ENCODE results near the gene IL26. TPM values are rescaled to one million over a fixed set of nuclear protein-coding genes. Genes with fewer than 3 reads are reported as not detected.

The IL26 gene
- total RNA-seq, 1 experiment from 2014 or later = not detected

DNA sequence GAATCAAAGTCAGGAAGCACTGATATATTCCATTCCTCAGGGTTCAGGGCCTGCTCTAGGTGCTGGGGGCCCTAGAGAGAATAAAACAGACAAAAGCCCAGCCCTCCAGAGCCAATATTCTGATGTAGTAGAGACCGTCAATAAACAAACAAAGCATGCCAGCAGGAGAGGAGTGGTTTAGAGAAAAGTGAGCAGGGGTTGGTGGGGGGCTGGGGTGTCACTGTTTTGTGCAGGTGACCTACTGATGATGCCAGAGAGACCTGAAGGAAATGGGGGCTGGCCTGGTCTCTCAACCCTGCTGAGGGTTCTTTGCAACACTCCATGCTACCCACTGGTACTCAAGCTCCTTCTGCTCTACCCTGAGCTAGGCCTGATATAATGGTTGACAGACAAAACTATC lies 26.5 kb downstream of the IL26 start:
- POLR2A ChIA-PET = no interaction called here
- no peak overlapping the region for H3K27ac ChIP-seq (ENCODE audit: low read length)
- BruUV-seq (replicated peaks) = no TSS peak
- no peaks in the 10 kb centered on the region; the same call in 1 of the 2 replicates for H3K4me1 ChIP-seq (ENCODE audit: control insufficient read depth, insufficient read depth, low read length)
- no peaks in the 10 kb centered on the region for H3K27me3 ChIP-seq (ENCODE audit: control insufficient read depth, insufficient read depth, low read length)
- DNase-seq (ENCODE audit: low read depth, low spot score) = no peak
- CTCF ChIA-PET = no interaction called here
- in situ Hi-C loops (cut with HindIII; ENCODE audit: low pct_unique_long_range_greater_than_20kb, low sequenced_read_pairs) (no loop called here), intact Hi-C loops (cut with micrococcal nuclease; ENCODE audit: unreplicated experiment) (no loop called here)
- H3K4me3 ChIP-seq (ENCODE audit: low read depth in 2 of 2, low read length in 2 of 2) = no peak overlapping the region
- no peaks in the 10 kb centered on the region for H3K36me3 ChIP-seq (ENCODE audit: control insufficient read depth, insufficient read depth, low read length)
- H3K9me3 ChIP-seq (ENCODE audit: control insufficient read depth, insufficient read depth, low read depth, low read length) = no peaks in the 10 kb centered on the region
- TF ChIP-seq, protein P1, sequence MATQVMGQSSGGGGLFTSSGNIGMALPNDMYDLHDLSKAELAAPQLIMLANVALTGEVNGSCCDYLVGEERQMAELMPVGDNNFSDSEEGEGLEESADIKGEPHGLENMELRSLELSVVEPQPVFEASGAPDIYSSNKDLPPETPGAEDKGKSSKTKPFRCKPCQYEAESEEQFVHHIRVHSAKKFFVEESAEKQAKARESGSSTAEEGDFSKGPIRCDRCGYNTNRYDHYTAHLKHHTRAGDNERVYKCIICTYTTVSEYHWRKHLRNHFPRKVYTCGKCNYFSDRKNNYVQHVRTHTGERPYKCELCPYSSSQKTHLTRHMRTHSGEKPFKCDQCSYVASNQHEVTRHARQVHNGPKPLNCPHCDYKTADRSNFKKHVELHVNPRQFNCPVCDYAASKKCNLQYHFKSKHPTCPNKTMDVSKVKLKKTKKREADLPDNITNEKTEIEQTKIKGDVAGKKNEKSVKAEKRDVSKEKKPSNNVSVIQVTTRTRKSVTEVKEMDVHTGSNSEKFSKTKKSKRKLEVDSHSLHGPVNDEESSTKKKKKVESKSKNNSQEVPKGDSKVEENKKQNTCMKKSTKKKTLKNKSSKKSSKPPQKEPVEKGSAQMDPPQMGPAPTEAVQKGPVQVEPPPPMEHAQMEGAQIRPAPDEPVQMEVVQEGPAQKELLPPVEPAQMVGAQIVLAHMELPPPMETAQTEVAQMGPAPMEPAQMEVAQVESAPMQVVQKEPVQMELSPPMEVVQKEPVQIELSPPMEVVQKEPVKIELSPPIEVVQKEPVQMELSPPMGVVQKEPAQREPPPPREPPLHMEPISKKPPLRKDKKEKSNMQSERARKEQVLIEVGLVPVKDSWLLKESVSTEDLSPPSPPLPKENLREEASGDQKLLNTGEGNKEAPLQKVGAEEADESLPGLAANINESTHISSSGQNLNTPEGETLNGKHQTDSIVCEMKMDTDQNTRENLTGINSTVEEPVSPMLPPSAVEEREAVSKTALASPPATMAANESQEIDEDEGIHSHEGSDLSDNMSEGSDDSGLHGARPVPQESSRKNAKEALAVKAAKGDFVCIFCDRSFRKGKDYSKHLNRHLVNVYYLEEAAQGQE (IDR thresholded peaks at IDR 0.05; ENCODE audit: insufficient read depth in 1 of 2, low read depth in 2 of 2, low read length in 1 of 2) = no peak
- no peak for TF ChIP-seq SIN3A (IDR thresholded peaks at IDR 0.05; ENCODE audit: borderline replicate concordance, insufficient read depth, low read depth, low read length)
- no peak for TF ChIP-seq POLR2AphosphoS5 (IDR thresholded peaks at IDR 0.05; ENCODE audit: low read depth, low read length)
- no peak for TF ChIP-seq CTCF (IDR thresholded peaks at IDR 0.05)
- no peak for TF ChIP-seq TCF7L2 (IDR thresholded peaks at IDR 0.05; ENCODE audit: low read depth, low read length)
- ATAC-seq = no peak

GRCh38 chr12:68198507-68199086 lies 27.0 kb downstream of the IL26 start:
- ATAC-seq = no peak
- ChIA-PET CTCF (no interaction called here), POLR2A (no interaction called here)
- H3K27me3 ChIP-seq (ENCODE audit: control insufficient read depth, insufficient read depth, low read length) = no peaks in the 10 kb centered on the region
- H3K36me3 ChIP-seq (ENCODE audit: control insufficient read depth, insufficient read depth, low read length) = no peaks in the 10 kb centered on the region
- no peaks in the 10 kb centered on the region for H3K9me3 ChIP-seq (ENCODE audit: control insufficient read depth, insufficient read depth, low read depth, low read length)
- no TSS peak for BruUV-seq (replicated peaks)
- intact Hi-C loops (cut with micrococcal nuclease; ENCODE audit: unreplicated experiment) = no loop called here
- H3K4me3 ChIP-seq (ENCODE audit: low read depth in 2 of 2, low read length in 2 of 2) = no peak overlapping the region
- TF ChIP-seq SIN3A (IDR thresholded peaks at IDR 0.05; ENCODE audit: borderline replicate concordance, insufficient read depth, low read depth, low read length) (no peak), TCF7L2 (IDR thresholded peaks at IDR 0.05; ENCODE audit: low read depth, low read length) (no peak), POLR2AphosphoS5 (IDR thresholded peaks at IDR 0.05; ENCODE audit: low read depth, low read length) (no peak), CTCF (IDR thresholded peaks at IDR 0.05) (no peak)
- TF ChIP-seq, protein P1 (IDR thresholded peaks at IDR 0.05; ENCODE audit: insufficient read depth in 1 of 2, low read depth in 2 of 2, low read length in 1 of 2) = no peak
- in situ Hi-C loops (cut with HindIII; ENCODE audit: low pct_unique_long_range_greater_than_20kb, low sequenced_read_pairs) = no loop called here
- H3K4me1 ChIP-seq (ENCODE audit: control insufficient read depth, insufficient read depth, low read length) = no peaks in the 10 kb centered on the region; the same call in 1 of the 2 replicates
- no peak for DNase-seq (ENCODE audit: low read depth, low spot score)
- no peak overlapping the region for H3K27ac ChIP-seq (ENCODE audit: low read length)
